Esophagus muscularis mucosa (tissue), 4 donors: ENCODE measurements around the gene RMDN2. TPM values are rescaled to one million over a fixed set of nuclear protein-coding genes. Genes with fewer than 3 reads are reported as not detected.

Experiments
- DNase-seq: peaks from one replicate; pipeline ENCODE4 v3.0.0-alpha.2; 2017; ENCODE audit errors: extremely low spot score
- H3K27ac ChIP-seq, 4 donors: fragments of 200-600 bp; sonication (generic); replicated peaks in 1 of 4; 1 replicate in 3 of 4; 2 replicates in 1 of 4; pipeline ENCODE4 v1.5.1; 2016 to 2019; ENCODE audit warnings: mild to moderate bottlenecking in 1 of 4
- H3K27me3 ChIP-seq, 4 donors: fragments of 200-600 bp; sonication (generic); one replicate each; pipeline versions ENCODE4 v1.5.1 to v1.6.0; 2016 to 2019
- H3K36me3 ChIP-seq, 4 donors: fragments of 200-600 bp; sonication (generic); one replicate each; pipeline ENCODE4 v1.5.1; 2016 to 2019
- H3K4me1 ChIP-seq, 4 donors: fragments of 200-600 bp; sonication (generic); one replicate each; pipeline ENCODE4 v1.5.1; 2016 to 2019
- H3K4me3 ChIP-seq, 4 donors: fragments of 200-600 bp; sonication (generic); 1 replicate in 2 of 4; 2 replicates in 2 of 4; pipeline ENCODE4 v1.5.1; 2016 to 2019; ENCODE audit warnings: mild to moderate bottlenecking in 4 of 4, moderate library complexity in 1 of 4
- H3K9me3 ChIP-seq, 4 donors: fragments of 200-600 bp; sonication (generic); 1 replicate in 3 of 4; 2 replicates in 1 of 4; pipeline ENCODE4 v1.5.1; 2016 to 2019
- EP300 ChIP-seq: sonication (generic); formaldehyde crosslinking; IDR thresholded peaks from one replicate; pipeline ENCODE4 v1.6.1; 2017; ENCODE audit warnings: antibody characterized with exemption
- POLR2A ChIP-seq: fragments of 450-650 bp; IDR thresholded peaks from one replicate; pipeline ENCODE4 v1.6.1; 2017; ENCODE audit warnings: antibody characterized with exemption, moderate library complexity, mild to moderate bottlenecking, low read depth
- POLR2AphosphoS5 ChIP-seq, 2 donors: sonication (generic); formaldehyde crosslinking; IDR thresholded peaks; one replicate each; pipeline ENCODE4 v1.6.1; 2017; ENCODE audit warnings: antibody characterized with exemption in 2 of 2
- WGBS: methylation state at CpG from one replicate; pipeline ENCODE4 v1.1.5; 2018; 5-methylcytosine and 5-hydroxymethylcytosine counted together
- intact Hi-C: fragments of 100-400 bp; cut with DNase I; formaldehyde crosslinking; loops from one replicate; pipeline ENCODE4 v1.15.1; 2023
- total RNA-seq, 4 donors: library from RNA; depleted of rRNA; stranded (reverse); fragments of >200 nt; gene quantifications; one replicate each; pipeline versions ENCODE4 v1.1.0 to v1.2.1, GENCODE V29; 2016
- TF ChIP-seq, protein P1 (sequence below), 3 experiments: fragments of 200-600 bp in 2 of 3; fragments of 450-650 bp in 1 of 3; sonication (generic) in 2 of 3; IDR thresholded peaks; one replicate each; pipeline ENCODE4 v1.5.1; 2017 to 2019; ENCODE audit warnings: antibody characterized with exemption in 3 of 3, mild to moderate bottlenecking in 2 of 3, moderate library complexity in 1 of 3

Gene RMDN2
- total RNA-seq, 4 donors from 2014 or later: 11.0 to 22.8 (median 13.2) TPM

DNA sequence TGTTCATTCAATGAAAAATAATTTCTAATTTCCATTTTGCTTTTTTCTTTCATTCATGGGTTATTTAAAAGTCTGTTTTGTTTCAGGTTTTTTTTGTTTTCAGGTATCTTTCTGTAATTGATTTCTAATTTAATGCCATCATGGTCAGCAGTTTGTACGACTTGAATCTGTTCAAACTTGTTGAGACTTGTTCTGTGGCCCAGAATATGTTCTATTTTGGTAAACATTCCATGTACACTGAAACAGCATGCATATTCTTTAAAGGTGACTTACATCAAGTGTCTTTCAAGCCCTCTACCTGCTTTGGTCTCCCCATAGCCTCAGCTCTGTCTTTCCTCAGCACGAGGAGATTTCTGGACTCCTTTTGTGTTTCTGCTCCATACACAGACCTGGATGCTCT lies 101.8 kb downstream of the RMDN2 start:
- H3K36me3 ChIP-seq: no peaks in the 10 kb centered on the region
- H3K4me3 ChIP-seq: no peak overlapping the region
- H3K27ac ChIP-seq: no peak overlapping the region
- no peaks in the 10 kb centered on the region for H3K27me3 ChIP-seq
- DNase-seq: no peak
- no peaks in the 10 kb centered on the region for H3K4me1 ChIP-seq
- TF ChIP-seq, protein P1, sequence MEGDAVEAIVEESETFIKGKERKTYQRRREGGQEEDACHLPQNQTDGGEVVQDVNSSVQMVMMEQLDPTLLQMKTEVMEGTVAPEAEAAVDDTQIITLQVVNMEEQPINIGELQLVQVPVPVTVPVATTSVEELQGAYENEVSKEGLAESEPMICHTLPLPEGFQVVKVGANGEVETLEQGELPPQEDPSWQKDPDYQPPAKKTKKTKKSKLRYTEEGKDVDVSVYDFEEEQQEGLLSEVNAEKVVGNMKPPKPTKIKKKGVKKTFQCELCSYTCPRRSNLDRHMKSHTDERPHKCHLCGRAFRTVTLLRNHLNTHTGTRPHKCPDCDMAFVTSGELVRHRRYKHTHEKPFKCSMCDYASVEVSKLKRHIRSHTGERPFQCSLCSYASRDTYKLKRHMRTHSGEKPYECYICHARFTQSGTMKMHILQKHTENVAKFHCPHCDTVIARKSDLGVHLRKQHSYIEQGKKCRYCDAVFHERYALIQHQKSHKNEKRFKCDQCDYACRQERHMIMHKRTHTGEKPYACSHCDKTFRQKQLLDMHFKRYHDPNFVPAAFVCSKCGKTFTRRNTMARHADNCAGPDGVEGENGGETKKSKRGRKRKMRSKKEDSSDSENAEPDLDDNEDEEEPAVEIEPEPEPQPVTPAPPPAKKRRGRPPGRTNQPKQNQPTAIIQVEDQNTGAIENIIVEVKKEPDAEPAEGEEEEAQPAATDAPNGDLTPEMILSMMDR (IDR thresholded peaks at IDR 0.05): no peak
- TF ChIP-seq EP300 (no peak), POLR2AphosphoS5 (IDR thresholded peaks at IDR 0.05) (no peak), POLR2A (no peak)
- 86% methylated on average over 2 of the region's 2 CpGs for WGBS
- no peaks in the 10 kb centered on the region for H3K9me3 ChIP-seq
- intact Hi-C loops: no loop called here

DNA sequence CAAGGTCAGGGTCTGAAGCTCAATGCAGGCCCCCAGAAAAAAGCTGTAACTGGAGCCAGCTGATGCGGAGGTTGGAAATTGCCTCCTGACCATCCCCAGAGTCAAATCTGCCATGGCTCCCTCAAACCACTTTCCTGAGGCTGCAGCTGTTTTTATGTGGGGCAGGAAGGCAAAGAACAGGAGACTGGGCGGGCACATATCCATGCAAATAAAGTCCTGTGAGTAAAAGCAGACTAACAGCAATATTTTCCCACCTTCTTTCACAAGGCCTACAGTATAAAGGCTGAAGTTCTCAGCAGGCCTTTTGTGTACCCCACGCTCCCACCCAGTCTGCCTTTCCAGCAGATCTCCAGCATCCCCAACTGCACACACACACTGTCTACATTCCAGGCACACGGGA lies 103.7 kb downstream of the RMDN2 start:
- Histone ChIP-seq H3K36me3 (no peaks in the 10 kb centered on the region), H3K27ac (no peak overlapping the region), H3K9me3 (no peaks in the 10 kb centered on the region), H3K27me3 (no peaks in the 10 kb centered on the region), H3K4me3 (no peak overlapping the region), H3K4me1 (no peaks in the 10 kb centered on the region)
- no peak for DNase-seq
- WGBS: 92% methylated on average over 4 of the region's 4 CpGs
- no peak for TF ChIP-seq POLR2A
- TF ChIP-seq, protein P1 (IDR thresholded peaks at IDR 0.05): no peak
- no peak for TF ChIP-seq POLR2AphosphoS5 (IDR thresholded peaks at IDR 0.05)
- no peak for TF ChIP-seq EP300
- intact Hi-C loops: no loop called here

DNA sequence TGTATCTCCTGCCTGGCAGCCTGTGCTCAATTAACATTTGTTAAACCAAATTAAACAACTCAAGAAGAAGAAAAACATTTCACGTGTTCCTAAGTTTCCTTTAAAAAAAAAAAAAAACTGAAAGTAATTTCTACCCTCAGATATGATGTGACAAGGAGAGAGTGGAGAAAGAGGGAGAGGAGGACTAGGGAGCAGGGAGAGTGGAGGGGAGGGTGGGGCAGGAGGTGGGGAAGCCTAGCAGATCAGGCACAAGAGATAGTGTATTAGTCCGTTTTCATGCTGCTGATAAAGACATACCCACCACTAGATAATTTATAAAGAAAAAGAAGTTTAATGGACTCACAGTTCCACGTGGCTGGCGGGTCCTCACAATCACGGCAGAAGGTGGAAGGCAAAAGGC lies 104.4 kb downstream of the RMDN2 start:
- Histone ChIP-seq H3K27ac (no peak overlapping the region), H3K36me3 (no peaks in the 10 kb centered on the region), H3K27me3 (no peaks in the 10 kb centered on the region), H3K4me1 (no peaks in the 10 kb centered on the region), H3K4me3 (no peak overlapping the region), H3K9me3 (no peaks in the 10 kb centered on the region)
- no peak for TF ChIP-seq POLR2A
- TF ChIP-seq EP300: no peak
- TF ChIP-seq, protein P1 (IDR thresholded peaks at IDR 0.05): no peak
- no peak for TF ChIP-seq POLR2AphosphoS5 (IDR thresholded peaks at IDR 0.05)
- no peak for DNase-seq
- 90% methylated on average over 5 of the region's 5 CpGs for WGBS
- intact Hi-C loops: no loop called here

DNA sequence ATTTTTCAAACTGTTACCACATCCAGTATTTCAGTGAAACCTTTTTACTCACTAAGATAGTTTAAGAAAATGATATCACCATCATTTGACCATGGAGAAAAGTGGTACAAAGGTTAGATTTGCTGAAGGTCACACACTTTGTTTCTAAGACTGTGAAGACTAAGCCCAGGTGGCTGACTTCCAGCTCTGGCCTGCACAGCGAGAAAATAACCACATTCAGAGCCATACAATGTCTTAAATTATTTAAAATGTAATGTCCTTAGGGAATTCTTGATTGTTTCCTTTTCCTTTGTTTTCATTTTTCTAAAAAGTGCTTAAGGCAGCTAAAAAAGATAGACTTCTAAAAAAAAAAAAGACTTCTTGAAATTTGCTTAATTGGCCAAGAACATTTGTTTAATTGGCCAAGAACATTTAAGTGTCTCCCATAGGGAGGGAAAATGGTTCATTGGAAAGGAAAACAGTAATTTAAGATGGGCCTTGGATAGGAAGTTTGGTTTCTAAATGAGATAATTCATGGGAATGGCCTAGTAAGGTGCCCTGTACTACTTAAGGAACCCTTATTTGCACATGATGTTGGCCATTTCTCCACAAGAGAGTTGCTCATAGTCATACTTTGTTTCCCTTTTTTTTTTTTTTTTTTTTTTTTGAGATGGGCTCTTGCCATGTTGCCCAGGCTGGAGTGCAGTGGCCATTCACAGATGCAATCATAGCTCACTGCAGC lies 105.7 kb downstream of the RMDN2 start:
- WGBS: 56% methylated on average over 1 of the region's 1 CpG
- H3K27ac ChIP-seq: no peak overlapping the region
- TF ChIP-seq EP300 (no peak), POLR2AphosphoS5 (IDR thresholded peaks at IDR 0.05) (no peak), POLR2A (no peak)
- TF ChIP-seq, protein P1 (IDR thresholded peaks at IDR 0.05): no peak
- H3K27me3 ChIP-seq: no peaks in the 10 kb centered on the region
- H3K4me3 ChIP-seq: no peak overlapping the region
- H3K36me3 ChIP-seq: no peaks in the 10 kb centered on the region
- H3K4me1 ChIP-seq: no peaks in the 10 kb centered on the region
- no peaks in the 10 kb centered on the region for H3K9me3 ChIP-seq
- no peak for DNase-seq
- intact Hi-C loops: no loop called here

DNA sequence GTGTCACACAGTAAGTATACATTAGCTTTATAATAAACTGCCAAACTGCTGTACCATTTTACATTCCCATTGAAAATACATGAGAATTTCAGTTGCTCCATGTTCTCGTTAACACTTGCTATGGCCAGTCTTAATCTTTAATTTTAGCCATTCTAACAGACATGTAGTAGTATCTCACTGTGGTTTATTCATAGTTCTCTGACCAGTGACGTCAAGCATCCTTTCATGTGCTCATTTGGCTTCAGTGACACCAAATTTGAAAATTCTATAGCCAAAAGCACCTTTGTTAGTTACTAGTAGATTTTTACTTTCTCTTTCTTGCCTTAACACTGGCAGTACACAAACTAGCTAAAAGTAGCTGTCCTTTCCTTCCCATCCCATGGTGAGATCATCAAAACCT lies 107.9 kb downstream of the RMDN2 start:
- Histone ChIP-seq H3K27ac (no peak overlapping the region), H3K4me1 (peaks cover 0 to 5% (median 4%) of the 10 kb centered on the region in 4 donors), H3K9me3 (no peaks in the 10 kb centered on the region), H3K36me3 (no peaks in the 10 kb centered on the region), H3K4me3 (no peak overlapping the region), H3K27me3 (peaks cover 0 to 4% (median 0%) of the 10 kb centered on the region in 4 donors)
- no peak for DNase-seq
- WGBS: 96% methylated on average over 2 of the region's 2 CpGs
- TF ChIP-seq POLR2A (no peak), EP300 (no peak), POLR2AphosphoS5 (IDR thresholded peaks at IDR 0.05) (no peak)
- TF ChIP-seq, protein P1 (IDR thresholded peaks at IDR 0.05): no peak
- intact Hi-C loops: no loop called here
